EH (cell line): Measurements from ENCODE around the gene FAM234A.
"Not testable (repeated sequence)": the region's sequence is repeated elsewhere in the genome, so short reads cannot be mapped to it uniquely, and the experiment has no call there.

ENCODE experiments used
- DNase-seq: peaks from one replicate; pipeline ENCODE4 v3.0.0-alpha.2; 2015; ENCODE audit warnings: low read depth

The FAM234A gene, protein sequence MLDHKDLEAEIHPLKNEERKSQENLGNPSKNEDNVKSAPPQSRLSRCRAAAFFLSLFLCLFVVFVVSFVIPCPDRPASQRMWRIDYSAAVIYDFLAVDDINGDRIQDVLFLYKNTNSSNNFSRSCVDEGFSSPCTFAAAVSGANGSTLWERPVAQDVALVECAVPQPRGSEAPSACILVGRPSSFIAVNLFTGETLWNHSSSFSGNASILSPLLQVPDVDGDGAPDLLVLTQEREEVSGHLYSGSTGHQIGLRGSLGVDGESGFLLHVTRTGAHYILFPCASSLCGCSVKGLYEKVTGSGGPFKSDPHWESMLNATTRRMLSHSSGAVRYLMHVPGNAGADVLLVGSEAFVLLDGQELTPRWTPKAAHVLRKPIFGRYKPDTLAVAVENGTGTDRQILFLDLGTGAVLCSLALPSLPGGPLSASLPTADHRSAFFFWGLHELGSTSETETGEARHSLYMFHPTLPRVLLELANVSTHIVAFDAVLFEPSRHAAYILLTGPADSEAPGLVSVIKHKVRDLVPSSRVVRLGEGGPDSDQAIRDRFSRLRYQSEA

DNA sequence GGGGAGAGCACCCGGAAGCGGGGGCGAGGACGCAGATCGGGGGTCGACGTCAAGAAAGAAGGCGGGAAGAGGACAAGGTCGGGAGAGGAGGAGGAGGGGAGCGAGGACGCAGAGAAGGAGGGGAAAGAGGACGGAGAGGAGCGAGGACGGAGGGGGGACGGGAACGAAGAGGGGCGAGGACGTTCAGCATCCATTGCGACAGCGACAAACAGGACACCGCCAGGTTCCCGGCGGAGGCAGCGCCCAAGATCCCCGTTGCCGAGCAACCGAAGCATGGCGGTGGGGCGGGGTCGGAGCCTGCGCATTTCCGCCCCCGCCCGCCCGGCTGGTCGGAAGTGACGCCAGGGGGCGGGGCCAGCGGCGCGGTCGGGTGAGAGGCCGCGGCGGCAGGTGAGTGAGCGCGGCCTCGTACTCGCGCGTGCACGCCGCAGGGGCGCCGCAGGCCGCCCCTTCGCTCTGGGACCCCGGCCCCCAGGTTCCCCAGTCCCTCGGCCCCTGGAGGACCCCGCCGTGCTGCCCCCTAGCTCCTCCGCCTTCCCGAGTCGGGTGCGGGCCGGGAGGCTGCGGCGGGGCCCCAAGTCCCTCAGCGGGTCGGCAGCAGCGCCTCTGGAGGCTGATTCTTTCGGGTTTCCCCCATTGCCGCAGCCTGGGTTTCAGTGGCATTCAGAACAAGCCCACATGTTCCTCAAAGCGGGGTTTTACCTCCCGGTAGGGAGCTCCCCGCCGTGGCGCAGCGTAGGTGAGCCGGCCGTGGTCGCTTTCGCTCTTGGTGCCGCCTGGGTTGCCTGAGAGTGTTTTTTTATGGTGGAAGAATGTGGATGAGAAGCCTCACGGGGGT is at the start of gene FAM234A:
Gene FAM234A, plus strand, starts transcription at position 354 of the 838 bp plus-strand sequence. CDS start 19,593 bp downstream, outside the sequence.
- DNase-seq, result peak; percentile 92

DNA sequence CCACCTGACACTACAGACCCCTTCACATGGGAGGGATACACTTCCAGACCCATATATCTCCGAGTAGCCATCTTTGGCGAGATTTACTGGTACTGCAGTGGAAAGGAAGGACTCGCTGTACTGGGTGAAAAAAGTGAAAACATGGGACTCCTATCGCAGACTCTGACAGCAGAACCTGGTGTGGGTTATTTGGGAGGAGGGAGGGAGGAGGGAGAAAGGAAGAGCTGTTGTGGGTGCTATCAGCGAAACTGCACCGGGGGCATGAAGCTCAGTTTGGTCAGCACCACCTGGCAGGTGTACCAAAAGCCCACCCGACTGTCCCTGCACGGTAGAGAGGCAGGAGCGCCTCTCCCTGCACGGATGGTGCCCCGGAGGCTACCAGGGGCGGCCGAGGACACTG is 49.4 kb upstream of the FAM234A start:
- DNase-seq, result no peak

DNA sequence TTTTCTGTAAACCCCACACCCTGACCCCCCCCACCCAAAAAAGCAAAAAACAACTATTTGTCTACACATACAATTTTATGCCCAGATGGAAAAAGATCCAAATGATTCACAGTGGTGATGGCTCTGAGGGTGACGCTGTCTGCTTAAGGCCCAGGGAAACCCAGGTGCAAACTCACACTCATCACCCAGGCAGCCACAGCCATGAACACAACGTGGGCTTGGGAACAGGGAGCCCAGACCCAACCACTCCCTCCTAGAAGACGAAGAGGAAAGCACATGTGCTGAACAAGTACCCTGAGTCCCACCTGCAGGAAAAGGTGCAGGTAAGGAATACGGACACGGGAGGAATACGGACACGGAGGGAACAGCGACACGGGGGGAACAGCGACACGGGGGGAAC is 48.9 kb upstream of the FAM234A start:
- no peak for DNase-seq

DNA sequence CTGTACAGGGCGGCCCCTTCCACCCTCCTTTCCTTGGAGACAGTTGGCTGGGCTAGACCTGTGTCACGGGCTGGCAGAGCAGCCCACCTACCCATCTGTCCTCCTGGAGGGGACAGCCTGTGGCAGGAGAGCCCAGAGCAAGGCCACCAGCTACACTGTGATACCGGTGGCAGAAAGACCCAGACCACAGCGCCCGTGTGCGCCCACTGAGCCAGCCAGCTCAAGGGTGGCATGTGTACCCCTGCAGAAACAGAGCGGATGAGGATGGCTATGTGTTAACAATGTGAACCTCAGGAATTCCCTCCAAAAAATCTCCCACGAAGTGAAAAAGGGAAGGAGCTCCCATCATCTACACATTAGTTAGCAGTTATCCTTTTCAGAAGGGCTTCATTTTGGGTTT is 47.3 kb upstream of the FAM234A start:
- no peak for DNase-seq

DNA sequence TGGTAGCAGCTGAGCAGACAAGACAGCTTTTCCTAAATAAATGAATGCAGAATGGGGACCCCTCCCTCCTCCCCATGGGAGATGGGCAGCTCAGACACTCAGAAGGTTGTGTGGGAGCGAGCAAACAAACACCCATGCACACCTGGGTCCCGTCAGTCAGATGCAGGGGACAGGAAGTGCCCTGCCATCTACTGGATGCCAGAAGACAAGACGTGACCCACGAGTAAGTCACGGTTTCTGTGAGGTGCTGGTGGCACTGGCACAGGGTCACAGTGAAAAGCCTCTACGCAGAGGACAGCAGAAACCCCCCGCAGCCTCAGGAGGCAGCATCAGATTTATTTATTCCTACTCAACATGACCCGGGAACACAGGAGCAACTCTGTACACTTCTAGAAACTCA is 45.9 kb upstream of the FAM234A start:
- no peak for DNase-seq

DNA sequence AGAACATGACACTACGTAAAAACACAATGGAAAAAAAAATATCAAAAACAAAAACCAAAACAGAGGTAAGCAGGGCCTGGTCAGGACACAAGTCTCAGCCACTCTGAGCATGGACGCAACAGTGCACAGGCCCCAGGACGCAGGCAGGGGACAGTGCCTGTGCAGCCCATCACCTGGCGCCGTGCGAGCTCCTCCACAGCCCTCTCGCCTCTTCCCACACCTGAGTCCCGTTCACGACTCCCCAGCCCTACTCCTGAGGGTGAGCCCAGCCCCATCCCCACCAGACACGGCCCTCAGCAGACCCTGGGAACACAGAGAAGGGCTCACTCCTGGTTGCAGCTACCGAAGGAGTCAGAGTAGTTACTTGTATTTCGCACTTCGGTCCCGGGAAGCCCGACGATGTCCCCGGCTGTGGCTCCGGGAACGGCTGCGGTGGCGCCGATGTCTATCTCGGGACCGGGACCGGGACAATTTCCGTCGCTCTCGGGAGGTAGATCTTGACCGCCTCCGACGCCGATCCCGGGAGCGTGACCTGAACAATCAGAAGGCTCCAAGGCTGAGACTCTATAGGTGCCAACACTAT is 44.9 kb upstream of the FAM234A start:
- DNase-seq, result no peak

DNA sequence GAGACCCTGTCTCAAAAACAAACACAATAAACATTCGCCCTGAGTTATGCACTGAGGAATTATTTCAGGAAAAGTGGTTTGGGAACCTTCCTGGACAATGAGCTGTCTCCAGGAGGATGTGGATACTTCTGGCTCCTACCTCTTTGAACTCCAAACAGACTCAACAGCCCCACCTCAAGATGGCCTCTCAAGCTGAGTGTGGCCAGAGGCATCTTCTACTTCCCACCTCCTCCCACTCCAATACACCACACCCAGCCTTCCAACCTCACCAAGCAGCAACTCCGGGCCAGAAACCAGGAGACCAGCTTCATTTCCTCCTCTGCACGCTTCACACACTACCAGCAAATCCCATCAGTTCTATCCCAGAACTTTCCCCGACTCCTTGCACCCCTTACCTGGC is 42.8 kb upstream of the FAM234A start:
- DNase-seq, result no peak

DNA sequence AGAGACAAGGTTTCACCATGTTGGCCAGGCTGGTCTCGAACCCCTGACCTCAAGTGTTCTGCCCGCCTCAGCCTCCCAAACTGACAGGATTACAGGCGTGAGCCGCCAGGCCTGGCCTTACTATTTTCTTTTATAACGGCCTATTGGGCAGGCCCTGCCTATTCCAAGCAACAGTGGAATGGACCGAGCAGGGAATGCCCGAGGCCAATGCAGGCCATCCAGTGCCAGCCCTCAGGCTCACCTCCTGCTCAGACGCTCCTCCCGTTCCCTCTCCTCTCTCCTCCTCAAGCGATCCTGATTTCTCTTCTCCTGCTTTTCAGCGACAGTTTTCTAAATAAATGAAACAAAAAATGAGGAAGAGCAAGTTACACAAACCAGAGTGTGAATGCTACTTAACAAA is 41.9 kb upstream of the FAM234A start:
- DNase-seq, result no peak

DNA sequence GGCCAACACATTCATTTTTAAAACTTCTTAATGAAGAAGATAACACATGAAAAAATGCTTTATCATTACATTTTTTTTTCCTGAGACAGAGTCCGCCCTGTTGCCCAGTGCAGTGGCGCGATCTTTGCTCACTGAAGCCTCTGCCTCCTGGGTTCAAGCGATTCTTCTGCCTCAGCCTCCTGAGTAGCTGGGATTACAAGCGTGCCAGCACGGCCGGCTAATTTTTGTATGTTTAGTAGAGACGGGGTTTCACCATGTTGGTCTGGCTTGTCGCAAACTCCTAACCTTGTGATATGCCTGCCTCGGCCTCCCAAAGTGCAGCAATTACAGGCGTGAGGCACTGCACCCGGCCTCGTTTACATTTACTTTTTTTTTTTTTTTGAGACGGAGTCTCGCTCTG is 41.2 kb upstream of the FAM234A start:
- DNase-seq, result no peak

DNA sequence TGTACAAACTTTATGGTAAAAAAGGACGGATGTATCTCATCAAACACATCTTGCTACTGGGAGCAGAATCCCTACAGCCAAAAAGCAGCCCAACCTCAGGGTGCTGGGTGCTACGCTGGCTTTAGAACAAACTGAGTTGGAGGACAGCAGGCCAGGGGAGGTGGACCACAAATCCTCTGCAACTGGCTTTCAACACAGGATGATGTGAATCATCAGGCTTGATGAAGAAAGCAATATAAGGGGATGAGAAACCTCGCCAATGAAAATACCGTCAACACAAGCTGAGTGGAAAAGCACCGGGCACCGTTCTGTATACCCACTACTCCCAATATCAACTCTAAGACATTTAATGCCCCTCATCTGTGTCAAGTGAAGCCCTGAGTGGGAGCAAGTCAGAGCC is 40.1 kb upstream of the FAM234A start:
- DNase-seq, result no peak

DNA sequence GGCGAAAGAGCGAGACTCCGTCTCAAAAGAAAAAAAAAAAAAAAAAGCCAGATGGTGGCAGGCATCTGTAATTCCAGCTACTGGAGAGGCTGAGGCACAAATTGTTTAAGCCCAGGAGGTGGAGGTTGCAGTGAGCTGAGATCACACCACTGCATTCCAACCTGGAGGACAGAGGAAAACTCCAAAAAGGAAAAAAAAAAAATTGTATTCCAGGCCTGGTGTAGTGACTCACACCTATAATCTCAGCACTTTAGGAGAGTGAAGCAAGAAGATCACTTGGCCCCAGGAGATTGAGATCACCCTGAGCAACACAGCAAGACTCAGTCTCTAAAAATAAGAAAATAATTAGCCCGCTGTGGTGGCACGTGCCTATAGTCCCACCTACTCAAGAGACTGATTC is 34.2 kb upstream of the FAM234A start:
- peak; percentile 76 for DNase-seq

DNA sequence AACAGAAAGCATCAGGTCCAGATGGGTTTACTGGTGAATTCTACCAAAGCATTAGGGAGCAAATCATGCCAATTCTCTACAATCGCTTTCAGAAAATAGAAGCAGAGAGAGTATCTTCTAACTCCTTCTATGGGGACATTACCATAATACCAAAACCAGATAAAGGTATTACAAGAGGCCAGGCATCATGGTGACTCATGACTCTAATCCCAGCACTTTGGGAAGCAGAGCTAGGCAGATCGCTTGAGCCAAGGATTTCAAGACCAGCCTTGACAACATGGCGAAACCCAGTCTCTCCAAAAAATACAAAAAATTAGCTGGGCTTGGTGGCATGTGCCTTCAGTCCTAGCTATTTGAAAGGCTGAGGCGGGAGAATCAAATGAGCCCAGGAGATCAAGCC is 31.4 kb upstream of the FAM234A start:
- DNase-seq, result no peak

DNA sequence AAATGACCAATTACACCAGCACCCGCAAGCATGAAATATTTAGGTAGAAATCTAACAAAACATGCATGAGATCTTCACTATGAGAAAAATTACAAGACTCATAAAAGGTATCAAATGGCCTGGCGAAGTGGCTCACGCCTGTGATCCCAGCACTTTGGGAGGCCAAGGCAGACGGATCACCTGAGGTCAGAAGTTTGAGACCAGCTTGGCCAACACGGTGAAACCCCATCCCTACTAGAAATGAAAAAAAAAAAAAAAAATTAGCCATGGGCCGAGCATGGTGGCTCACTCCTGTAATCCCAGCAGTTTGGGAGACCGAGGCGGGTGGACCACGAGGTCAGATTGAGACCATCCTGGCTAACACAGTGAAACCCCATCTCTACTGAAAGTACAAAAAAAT is 30.6 kb upstream of the FAM234A start:
- not testable (repeated sequence) for DNase-seq

DNA sequence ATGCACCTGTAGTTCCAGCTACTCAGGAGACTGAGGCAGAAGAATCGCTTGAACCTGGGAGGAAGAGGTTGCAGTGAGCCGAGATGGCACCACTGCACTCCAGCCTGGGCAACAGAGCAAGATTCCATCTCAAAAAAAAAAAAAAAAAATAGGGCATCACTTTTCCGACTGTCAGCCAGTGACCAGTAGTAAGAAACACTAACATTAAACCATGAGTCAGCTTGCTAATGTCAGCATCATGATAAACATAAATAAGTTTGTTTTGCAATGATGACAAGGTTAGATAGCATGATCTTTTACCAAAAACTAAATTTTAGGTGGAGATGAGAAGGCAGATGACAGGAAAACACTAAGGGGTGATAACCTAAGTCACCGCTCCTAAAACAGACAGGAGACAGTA is 25.3 kb upstream of the FAM234A start:
- not testable (repeated sequence) for DNase-seq

DNA sequence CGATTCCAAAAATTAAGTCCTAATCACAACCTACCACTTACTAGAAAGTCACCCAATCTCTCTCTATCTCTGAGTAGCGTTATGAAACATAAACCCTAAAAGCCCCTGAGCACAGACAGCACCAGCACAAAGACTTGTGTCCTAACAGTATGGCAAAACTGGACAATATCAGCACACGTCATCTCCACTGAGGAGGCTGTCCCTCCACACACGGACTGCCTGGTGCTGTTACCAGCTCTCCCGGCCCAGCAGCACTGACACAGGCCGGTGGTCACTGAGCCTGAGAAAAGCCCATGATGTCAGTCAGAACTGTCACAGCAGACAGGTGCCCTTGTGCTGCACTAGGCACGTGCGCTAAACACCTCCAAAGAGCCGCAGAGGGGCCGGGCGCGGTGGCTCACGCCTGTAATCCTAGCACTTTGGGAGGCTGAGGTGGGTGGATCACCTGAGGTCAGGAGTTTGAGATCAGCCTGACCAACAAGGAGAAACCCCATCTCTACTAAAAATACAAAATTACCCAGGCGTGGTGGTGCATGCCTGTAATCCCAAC is 22.9 kb upstream of the FAM234A start:
- not testable (repeated sequence) for DNase-seq

DNA sequence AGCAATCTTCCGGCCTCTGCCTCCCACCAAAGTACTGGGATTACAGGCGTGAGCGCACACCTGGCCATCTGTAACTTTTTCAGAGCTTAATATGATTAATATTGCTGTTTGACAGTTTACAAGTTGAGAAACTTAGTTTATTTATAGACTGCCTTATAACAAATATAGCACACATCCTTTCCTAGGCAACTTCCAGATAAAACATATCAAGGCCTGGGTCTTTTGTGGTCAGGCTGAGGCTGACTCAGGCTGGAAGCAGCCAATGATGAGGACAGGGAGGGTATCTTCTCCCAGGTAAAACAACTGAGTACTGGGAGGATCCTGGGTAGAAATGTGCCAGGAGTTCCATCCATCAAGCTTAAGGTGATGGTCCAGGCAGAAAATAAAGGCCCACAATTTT is 21.6 kb upstream of the FAM234A start:
- DNase-seq, result peak; percentile 13

DNA sequence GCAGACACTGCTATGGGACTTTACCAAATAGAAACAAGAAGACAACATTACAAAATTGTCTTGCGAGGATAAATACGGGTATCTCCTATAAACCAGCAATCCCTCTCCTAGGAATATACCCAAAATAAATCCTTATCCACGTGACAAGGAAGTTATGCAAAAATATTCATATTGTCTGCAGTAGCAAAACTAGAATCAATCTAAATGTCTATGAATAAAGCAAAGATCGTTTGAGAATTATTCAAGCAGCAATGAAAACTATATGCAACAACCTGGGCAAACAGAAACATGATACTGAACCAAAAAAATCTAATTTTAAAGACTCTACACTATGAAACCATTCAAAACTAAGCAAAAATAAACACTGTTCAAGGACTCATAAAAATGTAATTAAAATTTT is 14.6 kb upstream of the FAM234A start:
- no peak for DNase-seq

DNA sequence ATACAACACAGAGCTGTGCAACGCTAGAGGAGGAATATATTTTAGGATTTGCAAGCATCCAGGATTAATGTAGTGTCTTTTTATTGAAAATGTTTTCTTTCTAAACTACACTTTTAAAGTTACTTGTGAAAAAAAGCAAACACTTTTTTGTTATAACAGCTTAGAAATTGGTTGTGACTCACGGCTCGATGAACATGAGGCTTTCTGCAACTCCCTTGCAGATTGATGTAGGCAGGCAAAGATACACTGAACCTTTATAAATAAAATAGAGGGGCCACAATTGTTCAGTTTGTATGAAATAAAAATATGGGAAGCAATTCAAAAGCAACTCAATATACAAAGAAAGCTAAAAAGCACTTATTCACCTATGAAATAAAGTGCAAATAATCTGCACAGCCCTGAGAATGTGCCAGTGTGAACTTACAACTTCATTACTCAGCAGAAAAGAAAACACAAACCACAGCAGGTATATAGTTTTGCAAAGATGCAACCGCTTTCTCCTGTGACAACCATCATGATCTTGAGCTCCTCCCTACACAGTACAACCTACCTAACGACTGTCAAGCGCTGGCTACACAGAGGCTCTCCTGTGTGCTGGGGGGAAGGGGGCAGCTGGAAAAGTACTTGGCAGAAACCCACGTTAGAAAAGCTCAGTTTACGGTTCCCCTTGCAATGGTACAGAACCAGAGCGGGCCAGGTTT is 6.3 kb upstream of the FAM234A start:
- DNase-seq, result no peak

DNA sequence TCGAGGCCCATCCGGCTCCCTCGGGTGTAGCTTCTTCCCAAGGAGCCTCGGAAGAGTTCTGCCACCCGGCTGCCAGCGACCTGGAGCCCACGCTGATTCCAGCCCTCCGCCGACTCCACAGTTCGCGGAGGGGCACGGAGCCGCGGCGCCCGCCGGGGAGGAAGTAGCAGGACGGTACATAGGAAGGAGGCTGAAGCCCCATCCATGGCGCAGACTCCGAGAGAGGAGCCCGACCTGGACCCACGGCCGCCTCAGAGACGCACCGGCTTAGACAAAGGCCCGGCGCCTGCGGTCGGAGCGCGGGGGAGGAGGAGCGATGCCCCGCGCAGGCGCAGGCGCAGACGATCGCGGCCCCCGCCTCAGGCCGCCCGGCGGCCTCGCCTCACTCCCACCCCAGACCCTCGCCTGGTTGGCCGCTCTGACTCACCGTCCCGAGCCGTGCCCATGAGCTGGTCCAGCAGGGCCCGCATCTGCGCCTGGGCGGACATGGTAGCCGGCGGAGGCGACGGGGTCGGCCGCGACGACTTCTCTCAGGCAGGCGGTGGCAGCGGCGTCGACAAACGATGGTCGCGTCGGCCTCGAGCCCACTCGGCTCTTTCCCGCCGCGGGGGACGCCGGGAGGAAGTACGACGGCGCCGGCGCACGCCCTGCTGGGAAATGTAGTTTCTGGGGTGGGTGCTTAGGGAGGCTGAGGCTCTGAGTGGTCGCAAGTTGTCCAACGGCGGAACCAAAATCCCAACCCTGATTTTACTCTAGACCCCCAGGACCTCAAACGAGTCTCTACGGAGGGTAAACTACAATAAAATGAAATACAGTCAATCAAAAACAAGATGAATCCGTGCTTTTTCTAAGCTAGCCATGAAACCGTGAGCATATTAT is 5.5 kb upstream of the FAM234A start, which contains the start of gene LUC7L:
Gene LUC7L, minus strand, starts transcription at position 598 of the 879 bp plus-strand sequence. Its CDS starts 110 bp downstream, at position 488.
- DNase-seq, result peak; percentile 89

DNA sequence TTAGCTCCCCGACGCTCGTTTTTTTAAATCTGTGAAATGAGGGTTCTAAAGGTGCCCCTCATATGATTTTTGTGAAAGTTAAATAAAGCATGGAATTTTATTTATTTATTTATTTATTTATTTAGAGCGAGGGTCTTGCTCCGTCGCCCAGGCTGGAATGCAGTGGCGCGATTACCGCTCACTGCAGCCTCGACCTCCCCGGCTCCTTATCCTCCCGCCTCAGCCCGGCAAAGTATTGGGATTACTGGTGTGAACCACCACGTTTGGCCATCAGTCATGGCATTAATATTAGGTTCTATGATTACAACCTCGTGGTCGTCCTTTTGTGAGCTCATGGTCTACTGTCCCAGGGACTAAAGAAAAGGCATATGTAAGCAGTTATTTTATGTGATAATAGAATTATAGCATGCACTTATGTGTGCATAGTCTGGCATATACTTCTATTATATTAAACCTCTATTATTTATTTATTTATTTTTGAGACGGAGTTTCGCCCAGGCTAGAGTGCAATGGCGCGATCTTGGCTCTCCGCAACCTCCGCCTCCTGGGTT is 4.8 kb upstream of the FAM234A start:
- no peak for DNase-seq
